ENCODE measurements around the gene GCN1.

Gene GCN1

DNA sequence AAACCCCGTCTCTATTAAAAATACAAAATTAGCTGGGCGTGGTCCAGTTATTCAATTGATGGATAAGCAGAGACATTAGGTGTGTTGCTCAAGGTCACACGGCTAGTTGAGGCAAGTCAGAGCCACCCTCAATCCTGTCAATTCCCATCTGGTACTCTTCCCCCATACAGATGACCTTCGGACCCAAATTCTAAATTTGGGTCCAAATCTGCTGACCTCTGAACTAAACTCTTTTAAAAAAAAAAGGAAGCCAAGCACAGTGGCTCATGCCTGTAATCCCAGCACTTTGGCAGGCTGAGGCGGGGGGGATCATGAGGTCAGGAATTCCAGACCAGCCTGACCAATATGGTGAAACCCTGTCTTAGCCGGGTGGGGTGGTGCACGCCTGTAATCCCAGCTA lies 23.9 kb downstream of the GCN1 start:
- Histone ChIP-seq H2AFZ (ENCODE audit: low read depth, low read length) (no peak overlapping the region), H4K20me1 (ENCODE audit: insufficient read depth, low read length) (no peaks in the 10 kb centered on the region), H3K36me3 (replicated peaks; ENCODE audit: low read depth, low read length) (peaks cover 36% of the 10 kb centered on the region), H3K4me1 (ENCODE audit: low read length) (0 out of 2 replicates have a peak, but pooled peaks cover 3% of the 10 kb centered on the region), H3K79me2 (ENCODE audit: low read length) (no peaks in the 10 kb centered on the region), H3K27me3 (ENCODE audit: low read depth, low read length) (no peaks in the 10 kb centered on the region), H3K4me2 (ENCODE audit: low read length) (no peak overlapping the region), H3K27ac (ENCODE audit: low read length) (no peak overlapping the region), H3K9me3 (ENCODE audit: insufficient read depth, low read length) (no peaks in the 10 kb centered on the region), H3K4me3 (ENCODE audit: low read length) (no peak overlapping the region), H3K9ac (ENCODE audit: low read length) (no peak overlapping the region)
- TF ChIP-seq EZH2phosphoT487 (IDR thresholded peaks at IDR 0.05; ENCODE audit: low read depth) (no peak), CTCF (IDR thresholded peaks at IDR 0.05; ENCODE audit: low read depth, low read length) (no peak)

DNA sequence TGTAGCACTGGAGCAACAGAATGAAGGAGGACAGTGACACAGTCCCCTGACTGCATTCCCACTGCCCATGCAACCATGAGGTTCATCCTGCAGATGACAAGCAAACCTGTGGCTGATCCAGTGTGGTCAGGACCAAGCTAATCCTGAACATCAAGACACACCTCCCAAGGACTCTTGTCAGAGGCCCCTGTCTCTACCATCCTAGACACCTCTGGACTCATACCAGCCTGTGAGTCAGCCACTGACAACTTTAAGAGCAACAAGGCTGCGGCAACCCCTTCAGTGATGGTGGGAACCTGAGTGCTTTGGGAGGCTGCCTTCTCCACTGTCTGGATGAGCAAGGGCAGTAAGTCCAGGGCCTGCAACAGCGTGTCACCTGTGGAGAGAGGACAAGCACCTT lies 24.6 kb downstream of the GCN1 start:
- no peak overlapping the region for H3K9ac ChIP-seq (ENCODE audit: low read length)
- no peak overlapping the region for H2AFZ ChIP-seq (ENCODE audit: low read depth, low read length)
- H3K4me3 ChIP-seq (ENCODE audit: low read length) = no peak overlapping the region
- H3K27ac ChIP-seq (ENCODE audit: low read length) = no peak overlapping the region
- H3K4me2 ChIP-seq (ENCODE audit: low read length) = no peak overlapping the region
- no peak for TF ChIP-seq CTCF (IDR thresholded peaks at IDR 0.05; ENCODE audit: low read depth, low read length)
- no peak for TF ChIP-seq EZH2phosphoT487 (IDR thresholded peaks at IDR 0.05; ENCODE audit: low read depth)
- 0 out of 2 replicates have a peak, but pooled peaks cover 3% of the 10 kb centered on the region for H3K4me1 ChIP-seq (ENCODE audit: low read length)
- H3K36me3 ChIP-seq (replicated peaks; ENCODE audit: low read depth, low read length) = peaks cover 31% of the 10 kb centered on the region
- H3K79me2 ChIP-seq (ENCODE audit: low read length) = no peaks in the 10 kb centered on the region
- no peaks in the 10 kb centered on the region for H3K9me3 ChIP-seq (ENCODE audit: insufficient read depth, low read length)
- H3K27me3 ChIP-seq (ENCODE audit: low read depth, low read length) = no peaks in the 10 kb centered on the region
- H4K20me1 ChIP-seq (ENCODE audit: insufficient read depth, low read length) = no peaks in the 10 kb centered on the region

DNA sequence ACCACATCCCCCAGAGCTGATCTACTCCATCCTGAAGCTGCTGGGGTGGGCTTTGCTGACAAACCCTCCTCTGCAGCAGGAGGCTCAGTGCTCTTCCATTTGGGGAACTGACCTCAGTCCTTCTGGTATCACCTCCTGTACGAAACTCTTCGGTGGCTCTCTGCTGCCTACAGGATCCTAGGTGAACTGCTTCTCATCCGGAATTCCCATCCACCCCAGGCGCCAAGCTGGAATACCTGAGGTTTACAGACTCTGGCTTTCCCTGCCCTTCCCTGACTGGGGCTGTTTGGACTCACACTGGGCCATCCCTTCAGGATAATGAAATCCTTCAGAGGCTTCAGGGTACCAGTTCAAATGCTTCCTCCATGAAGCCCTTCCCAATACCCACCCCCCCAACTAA lies 26.2 kb downstream of the GCN1 start:
- Histone ChIP-seq H3K27me3 (ENCODE audit: low read depth, low read length) (no peaks in the 10 kb centered on the region), H3K36me3 (replicated peaks; ENCODE audit: low read depth, low read length) (peaks cover 28% of the 10 kb centered on the region), H4K20me1 (ENCODE audit: insufficient read depth, low read length) (no peaks in the 10 kb centered on the region), H3K9me3 (ENCODE audit: insufficient read depth, low read length) (no peaks in the 10 kb centered on the region), H3K4me3 (ENCODE audit: low read length) (no peak overlapping the region), H3K27ac (ENCODE audit: low read length) (no peak overlapping the region), H3K79me2 (ENCODE audit: low read length) (no peaks in the 10 kb centered on the region), H3K9ac (ENCODE audit: low read length) (no peak overlapping the region), H3K4me2 (ENCODE audit: low read length) (no peak overlapping the region), H2AFZ (ENCODE audit: low read depth, low read length) (no peak overlapping the region), H3K4me1 (ENCODE audit: low read length) (0 out of 2 replicates have a peak, but pooled peaks cover 3% of the 10 kb centered on the region)
- TF ChIP-seq EZH2phosphoT487 (IDR thresholded peaks at IDR 0.05; ENCODE audit: low read depth) = no peak
- TF ChIP-seq CTCF (IDR thresholded peaks at IDR 0.05; ENCODE audit: low read depth, low read length) = no peak

DNA sequence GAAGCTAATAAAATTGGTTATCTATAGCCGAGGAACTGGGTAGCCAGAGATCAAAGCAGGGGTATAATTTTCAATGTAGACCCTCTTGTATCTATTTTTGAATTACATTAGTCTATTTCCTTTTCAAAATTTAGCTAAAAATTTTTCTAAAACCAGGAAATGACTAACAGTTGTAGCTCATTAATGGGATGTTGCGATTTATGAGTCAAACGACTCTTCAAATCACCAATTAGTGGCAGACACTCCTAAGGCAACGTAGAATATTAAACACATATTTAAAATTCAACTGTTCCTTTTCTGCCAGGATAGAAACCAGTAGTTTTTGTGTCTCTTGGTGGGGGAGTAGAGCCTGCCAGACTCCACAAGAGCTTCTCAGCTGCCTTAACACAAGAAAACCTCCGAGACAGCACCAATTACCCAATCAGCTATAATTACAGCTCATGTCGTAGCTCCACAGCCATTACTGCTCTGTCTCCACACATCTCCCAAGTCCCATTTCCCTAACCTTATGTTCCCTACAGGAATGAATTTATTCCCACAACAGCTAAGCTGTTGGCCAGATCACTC lies 26.9 kb downstream of the GCN1 start:
- Histone ChIP-seq H3K4me2 (ENCODE audit: low read length) (no peak overlapping the region), H3K9ac (ENCODE audit: low read length) (no peak overlapping the region), H3K4me3 (ENCODE audit: low read length) (no peak overlapping the region), H3K27me3 (ENCODE audit: low read depth, low read length) (no peaks in the 10 kb centered on the region), H3K4me1 (ENCODE audit: low read length) (0 out of 2 replicates have a peak, but pooled peaks cover 3% of the 10 kb centered on the region), H3K27ac (ENCODE audit: low read length) (peak overlapping the region; percentile 40), H3K36me3 (replicated peaks; ENCODE audit: low read depth, low read length) (peaks cover 33% of the 10 kb centered on the region), H4K20me1 (ENCODE audit: insufficient read depth, low read length) (no peaks in the 10 kb centered on the region), H2AFZ (ENCODE audit: low read depth, low read length) (no peak overlapping the region), H3K9me3 (ENCODE audit: insufficient read depth, low read length) (no peaks in the 10 kb centered on the region), H3K79me2 (ENCODE audit: low read length) (no peaks in the 10 kb centered on the region)
- TF ChIP-seq EZH2phosphoT487 (IDR thresholded peaks at IDR 0.05; ENCODE audit: low read depth) (no peak), CTCF (IDR thresholded peaks at IDR 0.05; ENCODE audit: low read depth, low read length) (no peak)

Measured in OCI-LY3 (cell line).